Measurements from ENCODE around the gene DRD2.
A peak's percentile ranks its signal among the peaks of the same experiment; 100 is the strongest.

DRD2 gene

GRCh38 chr11:113484223-113484622 is 9.0 kb upstream of the DRD2 start:
- DNase-seq (ENCODE audit: low read depth in 2 of 2): no peak

- no peak for DNase-seq (ENCODE audit: low read depth in 2 of 2)
Measured at GRCh38 chr11:113481672-113482071, 6.5 kb upstream of the DRD2 start.

GRCh38 chr11:113481226-113481625 is 6.0 kb upstream of the DRD2 start:
- DNase-seq (ENCODE audit: low read depth in 2 of 2): no peak

GRCh38 chr11:113477321-113477720 is 2.1 kb upstream of the DRD2 start:
- DNase-seq (ENCODE audit: low read depth in 2 of 2): no peak

GRCh38 chr11:113476553-113476952 is 1.4 kb upstream of the DRD2 start:
- no peak for DNase-seq (ENCODE audit: low read depth in 2 of 2)

GRCh38 chr11:113474362-113475159 is 637 bp downstream of the DRD2 start:
- peak; percentile 64 to 67 for DNase-seq (ENCODE audit: low read depth in 2 of 2)

GRCh38 chr11:113473983-113474361 is 1.2 kb downstream of the DRD2 start:
- no peak for DNase-seq (ENCODE audit: low read depth in 2 of 2)

- no peak for DNase-seq (ENCODE audit: low read depth in 2 of 2)
Measured at GRCh38 chr11:113472471-113472870, 2.7 kb downstream of the DRD2 start.

GRCh38 chr11:113470233-113470632 is 5.0 kb downstream of the DRD2 start:
- DNase-seq (ENCODE audit: low read depth in 2 of 2): no peak

GRCh38 chr11:113468726-113469345 is 6.4 kb downstream of the DRD2 start:
- no peak for DNase-seq (ENCODE audit: low read depth in 2 of 2)

GRCh38 chr11:113467545-113467944 is 7.7 kb downstream of the DRD2 start:
- no peak for DNase-seq (ENCODE audit: low read depth in 2 of 2)

- DNase-seq (ENCODE audit: low read depth in 2 of 2): no peak
Measured at GRCh38 chr11:113465786-113466185, 9.4 kb downstream of the DRD2 start.

GRCh38 chr11:113464416-113464815 is 10.8 kb downstream of the DRD2 start:
- DNase-seq (ENCODE audit: low read depth in 2 of 2): no peak

- no peak for DNase-seq (ENCODE audit: low read depth in 2 of 2)
Measured at GRCh38 chr11:113462830-113463229, 12.4 kb downstream of the DRD2 start.

- no peak for DNase-seq (ENCODE audit: low read depth in 2 of 2)
Measured at GRCh38 chr11:113461639-113462038, 13.6 kb downstream of the DRD2 start.

GRCh38 chr11:113460469-113460868 is 14.7 kb downstream of the DRD2 start:
- no peak for DNase-seq (ENCODE audit: low read depth in 2 of 2)

GRCh38 chr11:113458189-113458588 is 17.0 kb downstream of the DRD2 start:
- DNase-seq (ENCODE audit: low read depth in 2 of 2): no peak

GRCh38 chr11:113457784-113458183 is 17.4 kb downstream of the DRD2 start:
- no peak for DNase-seq (ENCODE audit: low read depth in 2 of 2)

GRCh38 chr11:113454455-113454854 is 20.7 kb downstream of the DRD2 start:
- DNase-seq (ENCODE audit: low read depth in 2 of 2): no peak

GRCh38 chr11:113449743-113450142 is 25.5 kb downstream of the DRD2 start:
- no peak for DNase-seq (ENCODE audit: low read depth in 2 of 2)

- no peak for DNase-seq (ENCODE audit: low read depth in 2 of 2)
Measured at GRCh38 chr11:113448316-113448677, 26.9 kb downstream of the DRD2 start.

GRCh38 chr11:113447621-113448315 is 27.4 kb downstream of the DRD2 start:
- no peak for DNase-seq (ENCODE audit: low read depth in 2 of 2)

GRCh38 chr11:113446938-113447337 is 28.3 kb downstream of the DRD2 start:
- DNase-seq (ENCODE audit: low read depth in 2 of 2): no peak

Measured in fibroblast of skin of left quadriceps (primary cell).